NCI-H128 (cell line): Measurements from ENCODE around the gene PPHLN1.

ENCODE experiments used
- DNase-seq: peaks from one replicate; lab custom pipeline; 2025; ENCODE audit not compliant: unreplicated experiment; lab: John Stamatoyannopoulos, UW

The PPHLN1 gene

GRCh38 chr12:42325653-42326474, at the start of gene PPHLN1, which contains the start of gene ZCRB1:
Gene PPHLN1, plus strand, starts transcription at chr12:42326167. Its CDS starts 9,736 bp downstream, at chr12:42335903.
Gene ZCRB1, minus strand, starts transcription at chr12:42326094. Its CDS starts 1,992 bp downstream, at chr12:42324102.
- peak; percentile 76 for DNase-seq

GRCh38 chr12:42277396-42278127, 48.4 kb upstream of the PPHLN1 start:
- DNase-seq = no peak

- no peak for DNase-seq
These were observed 47.8 kb upstream of the PPHLN1 start for GRCh38 chr12:42278128-42278510.

- DNase-seq = no peak
These were observed 44.7 kb upstream of the PPHLN1 start for GRCh38 chr12:42281278-42281677.

- no peak for DNase-seq
These were observed 44.1 kb upstream of the PPHLN1 start for GRCh38 chr12:42281844-42282243.

GRCh38 chr12:42282294-42282693, 43.7 kb upstream of the PPHLN1 start:
- no peak for DNase-seq

GRCh38 chr12:42283739-42284138, 42.2 kb upstream of the PPHLN1 start:
- DNase-seq = no peak

GRCh38 chr12:42284157-42284556, 41.8 kb upstream of the PPHLN1 start:
- no peak for DNase-seq

- no peak for DNase-seq
These were observed 41.1 kb upstream of the PPHLN1 start for GRCh38 chr12:42284876-42285275.

GRCh38 chr12:42285431-42285830, 40.5 kb upstream of the PPHLN1 start:
- no peak for DNase-seq

GRCh38 chr12:42286741-42287140, 39.2 kb upstream of the PPHLN1 start:
- DNase-seq = no peak

- no peak for DNase-seq
These were observed 37.4 kb upstream of the PPHLN1 start for GRCh38 chr12:42288544-42288943.

- DNase-seq = no peak
These were observed 34.3 kb upstream of the PPHLN1 start for GRCh38 chr12:42291680-42292079.

GRCh38 chr12:42296503-42297109, 29.4 kb upstream of the PPHLN1 start:
- DNase-seq = no peak

- DNase-seq = no peak
These were observed 27.1 kb upstream of the PPHLN1 start for GRCh38 chr12:42298887-42299286.

- no peak for DNase-seq
These were observed 26.3 kb upstream of the PPHLN1 start for GRCh38 chr12:42299392-42300308.

GRCh38 chr12:42306297-42306696, 19.7 kb upstream of the PPHLN1 start:
- DNase-seq = no peak

- DNase-seq = no peak
These were observed 17.6 kb upstream of the PPHLN1 start for GRCh38 chr12:42308390-42308789.

GRCh38 chr12:42309996-42310395, 16.0 kb upstream of the PPHLN1 start:
- DNase-seq = no peak

- DNase-seq = no peak
These were observed 10.9 kb upstream of the PPHLN1 start for GRCh38 chr12:42315108-42315507.

GRCh38 chr12:42320796-42321195, 5.2 kb upstream of the PPHLN1 start:
- DNase-seq = no peak
